Activated CD8-positive, alpha-beta memory T cell treated with anti-CD3 and anti-CD28 coated beads, Interleukin-2, amount 10 ng/mL, durations not matched to agents 7 days and 5 days (primary cell): ENCODE measurements around the gene SSMEM1. TPM values are rescaled to one million over a fixed set of nuclear protein-coding genes. Genes with fewer than 3 reads are reported as not detected.

ENCODE experiments used
- ATAC-seq: fragments of 150-1000 bp; cut with Tn5 transposase; one replicate; pipeline ENCODE4 v1.10.0; 2021; ENCODE audit warnings: moderate library complexity
- CTCF ChIA-PET: fragments of 350-600 bp; sonication (Branson Sonifier 250); formaldehyde crosslinking; loops from one replicate; lab custom pipeline; 2021; ENCODE audit warnings: antibody characterized with exemption; lab: Charles Lee
- DNase-seq: peaks from one replicate; pipeline ENCODE4 v3.0.0-alpha.2; 2020
- H3K27ac Mint-ChIP-seq: one replicate; pipeline ENCODE4 v1.8.0; 2021; ENCODE audit warnings: mild to moderate bottlenecking, mixed read lengths
- H3K27me3 Mint-ChIP-seq: one replicate; pipeline ENCODE4 v1.8.0; 2021; ENCODE audit warnings: mixed read lengths
- H3K36me3 Mint-ChIP-seq: one replicate; pipeline ENCODE4 v1.8.0; 2021; ENCODE audit warnings: mild to moderate bottlenecking, mixed read lengths
- H3K4me1 Mint-ChIP-seq: one replicate; pipeline ENCODE4 v1.8.0; 2021; ENCODE audit warnings: mixed read lengths
- H3K4me3 Mint-ChIP-seq: one replicate; pipeline ENCODE4 v1.8.0; 2021; ENCODE audit warnings: mild to moderate bottlenecking, moderate library complexity, mixed read lengths
- H3K9me3 Mint-ChIP-seq: one replicate; pipeline ENCODE4 v1.8.0; 2022; ENCODE audit warnings: low read depth, mixed read lengths
- total RNA-seq, 2 experiments: library from RNA; stranded (reverse); gene quantifications; one replicate each; pipeline ENCODE4 v1.2.3, GENCODE V29; 2021

SSMEM1 gene
- total RNA-seq, 2 experiments from 2014 or later = not detected

- Mint-ChIP-seq H3K27me3 (no peaks in the 10 kb centered on the region), H3K27ac (no peak overlapping the region), H3K9me3 (no peaks in the 10 kb centered on the region), H3K36me3 (peaks cover 50% of the 10 kb centered on the region), H3K4me3 (no peak overlapping the region), H3K4me1 (peaks cover 12% of the 10 kb centered on the region)
- ATAC-seq (no peak), DNase-seq (no peak)
- CTCF ChIA-PET = no interaction called here
Observed at GRCh38 chr7:130195396-130195795, 12.3 kb upstream of the SSMEM1 start.

GRCh38 chr7:130196476-130196875, 11.2 kb upstream of the SSMEM1 start:
- no peak overlapping the region for H3K4me3 Mint-ChIP-seq
- peaks cover 50% of the 10 kb centered on the region for H3K36me3 Mint-ChIP-seq
- H3K9me3 Mint-ChIP-seq = no peaks in the 10 kb centered on the region
- no peaks in the 10 kb centered on the region for H3K27me3 Mint-ChIP-seq
- CTCF ChIA-PET = no interaction called here
- ATAC-seq = no peak
- no peak for DNase-seq
- peaks cover 16% of the 10 kb centered on the region for H3K4me1 Mint-ChIP-seq
- no peak overlapping the region for H3K27ac Mint-ChIP-seq

- CTCF ChIA-PET = no interaction called here
- H3K4me3 Mint-ChIP-seq = no peak overlapping the region
- peaks cover 55% of the 10 kb centered on the region for H3K36me3 Mint-ChIP-seq
- H3K4me1 Mint-ChIP-seq = peaks cover 20% of the 10 kb centered on the region
- DNase-seq (no peak), ATAC-seq (no peak)
- no peaks in the 10 kb centered on the region for H3K27me3 Mint-ChIP-seq
- peak overlapping the region; percentile 5 for H3K27ac Mint-ChIP-seq
- no peaks in the 10 kb centered on the region for H3K9me3 Mint-ChIP-seq
Observed at GRCh38 chr7:130197094-130197493, 10.6 kb upstream of the SSMEM1 start.

- no peak overlapping the region for H3K4me3 Mint-ChIP-seq
- no peaks in the 10 kb centered on the region for H3K27me3 Mint-ChIP-seq
- H3K36me3 Mint-ChIP-seq = peaks cover 47% of the 10 kb centered on the region
- no peaks in the 10 kb centered on the region for H3K9me3 Mint-ChIP-seq
- CTCF ChIA-PET = interaction anchor here (1.4 kb wide), 1 partner anchor 130 kb away, joined by 3 read pairs; no protein-coding TSS in a partner anchor
- DNase-seq (no peak), ATAC-seq (no peak)
- H3K4me1 Mint-ChIP-seq = peaks cover 46% of the 10 kb centered on the region
- H3K27ac Mint-ChIP-seq = no peak overlapping the region
Observed at GRCh38 chr7:130201796-130202195, 5.9 kb upstream of the SSMEM1 start.

GRCh38 chr7:130205084-130205947, 2.3 kb upstream of the SSMEM1 start, which contains the start of gene TMEM209:
Gene TMEM209, minus strand, starts transcription at chr7:130205406. Its CDS starts 31 bp downstream, at chr7:130205375.
- Mint-ChIP-seq H3K4me1 (peaks cover 37% of the 10 kb centered on the region), H3K27ac (peak within 1 kb of the TSS; percentile 100), H3K9me3 (no peaks in the 10 kb centered on the region), H3K27me3 (peaks cover 2% of the 10 kb centered on the region), H3K4me3 (peak within 1 kb of the TSS; percentile 98), H3K36me3 (peaks cover 24% of the 10 kb centered on the region)
- ATAC-seq (peak; percentile 98), DNase-seq (peak; percentile 98)
- CTCF ChIA-PET = interaction anchor here (0.8 to 1.5 kb wide), 8 partner anchors 12 to 627 kb away, joined by 3 to 8 read pairs (median 4); partner anchors contain the start of gene KLHDC10

GRCh38 chr7:130207033-130207432, 627 bp upstream of the SSMEM1 start:
- peak overlapping the region; percentile 35 for H3K4me3 Mint-ChIP-seq
- DNase-seq = no peak
- H3K36me3 Mint-ChIP-seq = peaks cover 15% of the 10 kb centered on the region
- peaks cover 28% of the 10 kb centered on the region for H3K4me1 Mint-ChIP-seq
- peaks cover 4% of the 10 kb centered on the region for H3K27me3 Mint-ChIP-seq
- H3K9me3 Mint-ChIP-seq = no peaks in the 10 kb centered on the region
- no peak for ATAC-seq
- H3K27ac Mint-ChIP-seq = no peak overlapping the region
- CTCF ChIA-PET = no interaction called here

GRCh38 chr7:130208516-130208915, 856 bp downstream of the SSMEM1 start:
- DNase-seq (no peak), ATAC-seq (no peak)
- no peaks in the 10 kb centered on the region for H3K9me3 Mint-ChIP-seq
- H3K27me3 Mint-ChIP-seq = peaks cover 5% of the 10 kb centered on the region
- H3K4me1 Mint-ChIP-seq = peaks cover 19% of the 10 kb centered on the region
- H3K27ac Mint-ChIP-seq = no peak overlapping the region
- peaks cover 3% of the 10 kb centered on the region for H3K36me3 Mint-ChIP-seq
- CTCF ChIA-PET = interaction anchor here (0.6 to 1.3 kb wide), 2 partner anchors 33 to 981 kb away, joined by 3 to 4 read pairs; no protein-coding TSS in a partner anchor
- no peak overlapping the region for H3K4me3 Mint-ChIP-seq

- CTCF ChIA-PET = interaction anchor here (0.6 to 1.2 kb wide), 3 partner anchors 138 to 200 kb away, joined by 3 read pairs; no protein-coding TSS in a partner anchor
- ATAC-seq (no peak), DNase-seq (no peak)
- Mint-ChIP-seq H3K4me1 (peaks cover 6% of the 10 kb centered on the region), H3K9me3 (no peaks in the 10 kb centered on the region), H3K36me3 (no peaks in the 10 kb centered on the region), H3K27ac (no peak overlapping the region), H3K4me3 (no peak overlapping the region), H3K27me3 (peaks cover 8% of the 10 kb centered on the region)
Observed at GRCh38 chr7:130210181-130210935, 2.7 kb downstream of the SSMEM1 start.

- Mint-ChIP-seq H3K9me3 (no peaks in the 10 kb centered on the region), H3K4me1 (no peaks in the 10 kb centered on the region), H3K36me3 (no peaks in the 10 kb centered on the region), H3K27me3 (peaks cover 6% of the 10 kb centered on the region), H3K27ac (no peak overlapping the region), H3K4me3 (no peak overlapping the region)
- no peak for ATAC-seq
- CTCF ChIA-PET = no interaction called here
- no peak for DNase-seq
Observed at GRCh38 chr7:130213828-130214227, 6.2 kb downstream of the SSMEM1 start.

- no peaks in the 10 kb centered on the region for H3K9me3 Mint-ChIP-seq
- no peak overlapping the region for H3K27ac Mint-ChIP-seq
- H3K4me3 Mint-ChIP-seq = no peak overlapping the region
- CTCF ChIA-PET = interaction anchor here (1.1 kb wide), 1 partner anchor 295 kb away, joined by 3 read pairs; no protein-coding TSS in a partner anchor
- ATAC-seq (no peak), DNase-seq (no peak)
- H3K4me1 Mint-ChIP-seq = no peaks in the 10 kb centered on the region
- H3K36me3 Mint-ChIP-seq = no peaks in the 10 kb centered on the region
- H3K27me3 Mint-ChIP-seq = peaks cover 6% of the 10 kb centered on the region
Observed at GRCh38 chr7:130216025-130216424, 8.4 kb downstream of the SSMEM1 start.

GRCh38 chr7:130216750-130217149, 9.1 kb downstream of the SSMEM1 start:
- CTCF ChIA-PET = no interaction called here
- DNase-seq (no peak), ATAC-seq (no peak)
- Mint-ChIP-seq H3K27me3 (peaks cover 6% of the 10 kb centered on the region), H3K36me3 (no peaks in the 10 kb centered on the region), H3K4me3 (no peak overlapping the region), H3K9me3 (no peaks in the 10 kb centered on the region), H3K4me1 (no peaks in the 10 kb centered on the region), H3K27ac (no peak overlapping the region)

GRCh38 chr7:130218806-130219620, 11.4 kb downstream of the SSMEM1 start:
- CTCF ChIA-PET = no interaction called here
- no peaks in the 10 kb centered on the region for H3K36me3 Mint-ChIP-seq
- no peak overlapping the region for H3K27ac Mint-ChIP-seq
- H3K4me1 Mint-ChIP-seq = peaks cover under 1% of the 10 kb centered on the region
- H3K27me3 Mint-ChIP-seq = peaks cover 3% of the 10 kb centered on the region
- DNase-seq (no peak), ATAC-seq (no peak)
- H3K9me3 Mint-ChIP-seq = no peaks in the 10 kb centered on the region
- no peak overlapping the region for H3K4me3 Mint-ChIP-seq

- no peak overlapping the region for H3K27ac Mint-ChIP-seq
Observed at GRCh38 chr7:130219871-130220270, 12.2 kb downstream of the SSMEM1 start.

More at GRCh38 chr7:130219871-130220270, 12.2 kb downstream of the SSMEM1 start:
- Mint-ChIP-seq H3K4me3 (no peak overlapping the region), H3K4me1 (peaks cover 3% of the 10 kb centered on the region), H3K9me3 (no peaks in the 10 kb centered on the region), H3K36me3 (no peaks in the 10 kb centered on the region), H3K27me3 (no peaks in the 10 kb centered on the region)
- ATAC-seq = no peak
- CTCF ChIA-PET = no interaction called here
- DNase-seq = no peak
